HG03342 (cell line): ENCODE measurements around the gene MTMR4.
"Not testable (repeated sequence)": the region's sequence is repeated elsewhere in the genome, so short reads cannot be mapped to it uniquely, and the experiment has no call there.

Source experiments
- ATAC-seq: cut with Tn5 transposase; IDR thresholded peaks from one replicate; pipeline ENCODE4 v1.9.1; 2021; ENCODE audit warnings: mild to moderate bottlenecking, moderate library complexity; ENCODE audit not compliant: unreplicated experiment

MTMR4 gene

GRCh38 chr17:58493506-58493905, 20.9 kb downstream of the MTMR4 start:
- ATAC-seq = no peak

- no peak for ATAC-seq
Measured at GRCh38 chr17:58492238-58493121, 22.0 kb downstream of the MTMR4 start.

GRCh38 chr17:58491510-58492045, 22.9 kb downstream of the MTMR4 start:
- ATAC-seq = no peak

DNA sequence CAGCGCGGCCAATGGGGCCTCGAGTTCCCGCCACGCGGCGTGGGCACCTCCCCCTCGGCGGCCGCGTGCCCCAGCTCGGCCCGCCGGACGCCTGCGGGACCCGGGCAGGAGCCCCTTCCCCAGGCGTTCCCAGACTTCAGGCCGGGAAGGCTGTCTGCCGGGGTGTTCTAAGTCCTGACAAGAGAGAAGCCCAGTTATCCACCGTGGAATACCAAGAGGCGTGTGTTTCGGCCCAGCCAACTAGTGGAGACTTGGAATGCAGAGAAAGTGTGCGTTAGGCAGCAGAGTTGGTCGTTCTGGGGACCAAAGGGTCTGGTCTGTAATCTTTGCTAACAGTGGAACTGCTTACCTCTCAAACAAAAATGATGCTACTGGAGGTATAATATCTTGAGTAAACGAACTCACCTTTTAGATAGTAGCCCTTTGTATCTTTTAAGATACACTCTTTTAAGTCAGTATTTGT, 26.0 kb downstream of the MTMR4 start:
- ATAC-seq = no peak

- ATAC-seq = no peak
Measured at GRCh38 chr17:58487589-58488427, 26.6 kb downstream of the MTMR4 start, which contains the start of gene HSF5. TSS of gene HSF5 (minus strand) at chr17:58488408. CDS start at chr17:58488274, 134 bp downstream.

DNA sequence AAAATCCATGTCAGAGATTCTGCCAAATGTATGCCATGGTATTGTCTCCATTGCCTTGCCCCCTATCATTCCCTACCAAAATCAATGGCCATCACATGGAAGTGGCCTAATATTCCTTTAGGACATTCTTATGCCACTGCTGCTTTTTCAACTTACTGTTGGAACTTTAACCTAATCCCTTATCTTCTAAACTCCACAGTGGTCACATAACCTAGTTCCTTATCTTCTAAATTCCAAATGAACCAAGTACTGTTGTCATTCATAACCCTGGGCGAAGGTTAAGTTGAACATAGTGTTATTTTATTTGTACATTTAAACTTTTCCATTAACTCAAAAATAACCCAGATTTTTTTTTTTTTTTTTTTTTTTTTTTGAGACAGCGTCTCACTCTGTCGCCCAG, 29.8 kb downstream of the MTMR4 start:
- no peak for ATAC-seq

GRCh38 chr17:58481798-58482197, 32.6 kb downstream of the MTMR4 start:
- ATAC-seq = not testable (repeated sequence)

GRCh38 chr17:58480090-58480489, 34.3 kb downstream of the MTMR4 start:
- ATAC-seq = no peak

- ATAC-seq = no peak
Measured at GRCh38 chr17:58476812-58477211, 37.6 kb downstream of the MTMR4 start.

GRCh38 chr17:58475985-58476384, 38.5 kb downstream of the MTMR4 start:
- ATAC-seq = no peak

GRCh38 chr17:58470356-58470755, 44.1 kb downstream of the MTMR4 start:
- no peak for ATAC-seq

GRCh38 chr17:58468944-58469343, 45.5 kb downstream of the MTMR4 start:
- no peak for ATAC-seq

- ATAC-seq = no peak
Measured at GRCh38 chr17:58455491-58455890, 58.9 kb downstream of the MTMR4 start.

DNA sequence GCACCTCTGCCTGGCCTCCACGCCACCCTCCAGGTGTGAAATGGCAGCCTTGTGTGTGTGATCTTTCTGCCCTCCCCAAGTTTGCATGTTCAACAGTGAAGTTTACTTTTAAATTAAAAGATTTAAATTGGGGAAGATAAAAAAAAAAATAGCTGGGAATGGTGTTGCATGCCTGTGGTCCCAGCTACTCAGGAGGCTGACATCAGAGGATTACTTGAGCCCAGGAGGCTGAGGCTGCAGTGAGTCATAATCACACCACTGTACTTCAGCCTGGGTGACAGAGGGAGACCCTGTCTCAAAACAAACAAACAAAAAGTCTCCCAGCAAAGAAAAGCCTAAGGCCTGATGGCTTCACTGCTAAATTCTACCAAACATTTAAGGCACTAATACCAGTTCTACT, 61.7 kb downstream of the MTMR4 start:
- ATAC-seq = no peak

- no peak for ATAC-seq
Measured at GRCh38 chr17:58447039-58447975, 67.1 kb downstream of the MTMR4 start.

GRCh38 chr17:58446086-58446485, 68.4 kb downstream of the MTMR4 start:
- no peak for ATAC-seq
